Left lung (tissue), 10 donors: Measurements from ENCODE around the gene LDB3. TPM values are rescaled to one million over a fixed set of nuclear protein-coding genes. Genes with fewer than 3 reads are reported as not detected.

Experiments used
- ATAC-seq: fragments of 200-7000 bp; cut with Tn5 transposase; one replicate; pipeline ENCODE4 v1.9.1; 2020; ENCODE audit warnings: moderate library complexity
- DNase-seq, 4 donors: peaks; one replicate each; pipeline ENCODE4 v3.0.0-alpha.2; 2013 to 2020
- H3K27ac ChIP-seq, 2 donors: fragments of 200-600 bp; sonication (generic) in 1 of 2; one replicate each; pipeline versions ENCODE4 v1.5.0 to v1.8.0; 2020 to 2021
- H3K27me3 ChIP-seq, 2 donors: fragments of 200-600 bp; sonication (generic) in 1 of 2; one replicate each; pipeline versions ENCODE4 v1.5.0 to v1.8.0; 2020 to 2021
- H3K36me3 ChIP-seq, 2 donors: fragments of 200-600 bp; sonication (generic) in 1 of 2; one replicate each; pipeline versions ENCODE4 v1.5.0 to v1.8.0; 2020 to 2021
- H3K4me1 ChIP-seq, 2 donors: fragments of 200-600 bp; one replicate each; pipeline ENCODE4 v1.8.0; 2021
- H3K4me3 ChIP-seq, 2 donors: fragments of 200-600 bp; sonication (generic) in 1 of 2; one replicate each; pipeline versions ENCODE4 v1.5.0 to v1.8.0; 2020 to 2021; ENCODE audit warnings: mild to moderate bottlenecking in 1 of 2
- H3K9me3 ChIP-seq, 2 donors: fragments of 200-600 bp; sonication (generic) in 1 of 2; one replicate each; pipeline versions ENCODE4 v1.5.0 to v1.8.0; 2020 to 2021
- intact Hi-C, 2 donors: fragments of 100-400 bp; cut with DNase I; formaldehyde crosslinking; loops; one replicate each; pipeline versions ENCODE4 v1.11.2 to v1.14.2; 2022
- polyA plus RNA-seq, 6 donors: library from polyadenylated mRNA; unstranded; fragments of 120-200 nt; gene quantifications; one replicate each; pipeline ENCODE4 v1.2.1, GENCODE V29; 2013; ENCODE audit not compliant: insufficient read length in 6 of 6
- total RNA-seq, 2 donors: library from RNA; stranded (reverse); fragmentation: NEBNext Ultra II Directional; extraction: Animal tissue kit (Norgen Biotek cat#: 25700); gene quantifications; one replicate each; pipeline ENCODE4 v1.2.1, GENCODE V29; 2021
- TF ChIP-seq, protein P1 (sequence below), 2 donors: fragments of 200-600 bp; sonication (generic) in 1 of 2; IDR thresholded peaks; one replicate each; pipeline versions ENCODE4 v1.5.0 to v1.8.0; 2021; ENCODE audit warnings: antibody characterized with exemption in 2 of 2
- donor health status: DM: no; HTN: yes; CAD: no.
- donor health status: DM: no; HTN: no; CAD: no.

LDB3 gene
- total and polyA plus RNA-seq, 8 donors = 1.1 to 2.7 (median 1.3) TPM

DNA sequence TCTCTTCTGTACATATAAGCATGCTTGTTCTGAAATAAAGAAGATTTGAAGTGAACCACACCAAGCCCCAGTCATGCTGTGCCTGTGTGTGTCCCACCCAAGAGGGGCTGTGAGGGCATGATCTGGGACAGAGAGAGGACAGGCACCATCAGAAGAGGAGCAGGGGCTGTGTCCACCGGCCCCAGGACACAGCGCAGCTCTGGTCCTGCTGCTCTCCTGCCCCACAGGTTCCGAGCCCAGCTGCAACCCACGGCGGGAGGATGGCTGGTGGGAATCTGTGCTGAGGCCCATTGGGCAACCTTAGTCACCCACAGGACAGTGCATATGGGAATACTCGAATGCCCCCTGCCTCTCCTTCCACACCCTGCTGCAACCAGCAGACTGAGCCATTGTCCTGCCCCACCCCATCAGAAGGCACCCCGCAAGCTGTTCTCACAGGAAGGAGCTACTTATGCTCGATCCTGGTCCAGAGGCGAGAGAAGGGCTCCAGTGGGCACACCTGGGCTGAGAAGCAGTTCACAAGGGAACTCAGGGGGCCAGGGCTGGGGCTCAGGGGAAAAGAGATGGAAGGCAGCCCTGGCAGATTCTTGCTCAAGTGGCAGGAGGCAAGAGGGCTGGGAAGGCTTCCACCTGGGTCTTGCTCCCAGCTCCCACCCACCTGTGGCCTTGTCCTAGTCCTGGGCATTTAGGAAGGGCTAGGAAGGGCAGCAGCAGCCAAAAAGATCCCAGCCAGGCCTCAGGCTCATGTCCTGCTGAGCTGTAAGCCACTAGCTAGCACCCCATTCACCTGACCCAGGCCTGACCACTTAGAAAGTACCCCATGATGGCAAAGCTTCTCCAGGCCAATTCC is 31.9 kb downstream of the LDB3 start:
- H3K4me1 ChIP-seq = no peaks in the 10 kb centered on the region
- ATAC-seq (no peak), DNase-seq (peak in 1 of 4 donors; percentile 49)
- H3K27me3 ChIP-seq = peaks cover 0 to 6% of the 10 kb centered on the region in 2 donors
- no peak overlapping the region for H3K27ac ChIP-seq
- intact Hi-C loops = no loop called here
- H3K4me3 ChIP-seq = no peak overlapping the region
- H3K36me3 ChIP-seq = no peaks in the 10 kb centered on the region
- no peaks in the 10 kb centered on the region for H3K9me3 ChIP-seq
- TF ChIP-seq, protein P1, sequence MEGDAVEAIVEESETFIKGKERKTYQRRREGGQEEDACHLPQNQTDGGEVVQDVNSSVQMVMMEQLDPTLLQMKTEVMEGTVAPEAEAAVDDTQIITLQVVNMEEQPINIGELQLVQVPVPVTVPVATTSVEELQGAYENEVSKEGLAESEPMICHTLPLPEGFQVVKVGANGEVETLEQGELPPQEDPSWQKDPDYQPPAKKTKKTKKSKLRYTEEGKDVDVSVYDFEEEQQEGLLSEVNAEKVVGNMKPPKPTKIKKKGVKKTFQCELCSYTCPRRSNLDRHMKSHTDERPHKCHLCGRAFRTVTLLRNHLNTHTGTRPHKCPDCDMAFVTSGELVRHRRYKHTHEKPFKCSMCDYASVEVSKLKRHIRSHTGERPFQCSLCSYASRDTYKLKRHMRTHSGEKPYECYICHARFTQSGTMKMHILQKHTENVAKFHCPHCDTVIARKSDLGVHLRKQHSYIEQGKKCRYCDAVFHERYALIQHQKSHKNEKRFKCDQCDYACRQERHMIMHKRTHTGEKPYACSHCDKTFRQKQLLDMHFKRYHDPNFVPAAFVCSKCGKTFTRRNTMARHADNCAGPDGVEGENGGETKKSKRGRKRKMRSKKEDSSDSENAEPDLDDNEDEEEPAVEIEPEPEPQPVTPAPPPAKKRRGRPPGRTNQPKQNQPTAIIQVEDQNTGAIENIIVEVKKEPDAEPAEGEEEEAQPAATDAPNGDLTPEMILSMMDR (IDR thresholded peaks at IDR 0.05) = no peak

DNA sequence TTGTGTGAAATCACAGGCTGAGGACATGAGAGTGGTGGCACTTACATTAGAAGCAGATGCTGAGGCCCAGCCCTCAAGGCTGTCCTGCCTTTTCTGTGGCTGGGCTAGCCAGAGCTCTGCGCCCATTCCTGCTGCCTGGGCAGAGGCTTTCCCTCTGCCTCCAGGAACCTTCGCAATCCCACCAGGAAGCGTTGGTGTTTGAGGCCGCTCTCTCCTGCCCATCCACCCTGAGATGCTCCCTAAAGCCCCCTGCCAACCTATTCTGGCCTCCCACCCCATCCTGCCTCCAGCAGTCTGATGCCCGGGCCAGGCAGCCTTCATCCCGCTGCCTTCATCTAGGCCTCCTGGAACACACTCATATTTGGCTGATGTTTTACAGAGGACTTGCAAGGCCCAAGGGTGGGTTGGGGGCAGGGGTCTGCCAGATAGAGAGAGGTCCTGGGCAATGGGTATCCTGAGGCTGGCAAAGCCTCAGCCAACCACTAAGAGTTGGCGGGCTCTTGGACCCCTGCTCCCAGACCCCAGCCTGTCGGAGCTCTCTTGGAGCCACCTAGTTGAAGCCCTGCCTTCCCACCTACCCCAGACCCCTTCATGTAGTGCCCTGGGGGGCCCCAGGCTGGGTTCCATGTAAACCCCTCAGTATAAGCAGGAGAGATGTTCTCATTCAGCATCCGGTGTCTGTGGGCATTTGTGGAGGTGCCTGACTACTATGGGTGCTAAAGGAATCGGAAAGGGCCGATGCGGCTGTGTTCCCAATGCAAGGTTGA is 32.7 kb downstream of the LDB3 start:
- H3K4me3 ChIP-seq = no peak overlapping the region
- TF ChIP-seq, protein P1 (IDR thresholded peaks at IDR 0.05) = no peak
- DNase-seq (peak in 1 of 4 donors; percentile 27), ATAC-seq (no peak)
- H3K27me3 ChIP-seq = peaks cover 0 to 10% of the 10 kb centered on the region in 2 donors
- H3K9me3 ChIP-seq = no peaks in the 10 kb centered on the region
- H3K36me3 ChIP-seq = no peaks in the 10 kb centered on the region
- H3K27ac ChIP-seq = no peak overlapping the region
- no peaks in the 10 kb centered on the region for H3K4me1 ChIP-seq
- intact Hi-C loops = no loop called here

DNA sequence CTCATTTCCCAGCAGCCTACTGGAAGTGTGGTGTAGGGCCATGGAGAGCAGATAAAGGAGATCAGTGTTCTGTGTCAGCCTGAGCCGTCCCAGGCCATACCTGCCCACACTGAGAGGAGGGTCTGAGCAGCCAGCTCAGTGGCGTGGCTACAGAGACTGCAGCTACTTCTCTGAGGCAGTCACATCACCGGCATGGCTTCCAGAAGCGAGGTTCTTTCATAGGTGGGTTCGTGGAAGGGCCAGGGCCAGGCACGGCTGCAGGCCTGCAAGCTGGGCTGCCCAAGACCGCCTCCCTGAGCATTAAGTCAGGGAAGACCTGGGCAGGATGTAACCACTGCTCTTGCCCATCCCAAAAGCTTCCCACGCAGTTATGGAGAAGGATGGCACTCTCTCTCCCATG is 34.9 kb downstream of the LDB3 start:
- Histone ChIP-seq H3K9me3 (no peaks in the 10 kb centered on the region), H3K36me3 (no peaks in the 10 kb centered on the region), H3K4me1 (no peaks in the 10 kb centered on the region), H3K27ac (no peak overlapping the region), H3K4me3 (no peak overlapping the region), H3K27me3 (peaks cover 0 to 6% of the 10 kb centered on the region in 2 donors)
- DNase-seq = no peak
- intact Hi-C loops = no loop called here
- TF ChIP-seq, protein P1 (IDR thresholded peaks at IDR 0.05) = no peak
- no peak for ATAC-seq

DNA sequence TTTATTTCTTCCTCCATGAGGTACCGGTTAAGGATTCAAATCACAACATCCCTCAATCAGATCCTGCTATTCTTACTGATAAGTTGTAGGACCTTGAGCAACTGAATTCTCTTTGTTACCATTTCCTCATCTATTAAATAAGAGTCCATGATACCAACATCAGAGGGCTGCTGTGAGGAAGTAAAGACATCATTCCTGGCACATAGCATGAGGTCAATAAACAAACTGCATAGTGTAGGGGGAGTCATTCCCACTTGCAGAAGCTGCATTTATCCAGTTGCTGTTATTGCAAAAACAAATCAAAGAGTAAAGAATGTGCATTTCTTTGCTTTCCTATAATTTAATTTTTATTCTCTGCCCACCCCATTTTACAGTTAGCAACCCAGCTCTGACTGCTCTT is 36.8 kb downstream of the LDB3 start:
- no peaks in the 10 kb centered on the region for H3K9me3 ChIP-seq
- H3K4me3 ChIP-seq = no peak overlapping the region
- H3K36me3 ChIP-seq = no peaks in the 10 kb centered on the region
- intact Hi-C loops = no loop called here
- DNase-seq = no peak
- no peak for ATAC-seq
- TF ChIP-seq, protein P1 (IDR thresholded peaks at IDR 0.05) = no peak
- H3K27me3 ChIP-seq = peaks cover 0 to 12% of the 10 kb centered on the region in 2 donors
- H3K27ac ChIP-seq = no peak overlapping the region
- no peaks in the 10 kb centered on the region for H3K4me1 ChIP-seq

DNA sequence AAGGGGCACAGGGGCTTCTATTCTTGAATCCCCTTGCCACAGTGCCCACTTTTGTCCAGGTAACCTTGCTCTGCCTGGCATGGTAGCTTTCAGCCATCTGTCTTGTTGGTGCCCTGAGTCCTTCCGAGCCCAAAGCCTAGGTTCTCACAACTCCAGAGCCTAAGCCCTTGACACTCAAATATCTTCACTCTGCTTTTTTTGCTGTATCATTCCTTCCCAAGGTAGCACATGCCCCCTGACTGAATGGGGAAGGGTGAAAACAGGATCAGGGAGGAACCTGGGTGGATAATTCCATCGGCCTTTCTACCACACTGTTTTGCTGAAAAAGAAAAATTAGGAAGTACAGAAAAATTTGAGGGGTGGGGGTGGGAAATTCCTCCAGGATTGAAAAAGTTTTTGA is 37.6 kb downstream of the LDB3 start:
- no peaks in the 10 kb centered on the region for H3K36me3 ChIP-seq
- peaks cover 0 to 3% of the 10 kb centered on the region in 2 donors for H3K4me1 ChIP-seq
- TF ChIP-seq, protein P1 (IDR thresholded peaks at IDR 0.05) = no peak
- H3K27ac ChIP-seq = no peak overlapping the region
- H3K9me3 ChIP-seq = no peaks in the 10 kb centered on the region
- no peak for ATAC-seq
- no peak for DNase-seq
- intact Hi-C loops = no loop called here
- peaks cover 0 to 20% of the 10 kb centered on the region in 2 donors for H3K27me3 ChIP-seq
- H3K4me3 ChIP-seq = no peak overlapping the region
